Vagina (tissue), 2 donors: ENCODE data around the gene ATF7.

Source experiments
- CTCF ChIP-seq, 3 experiments: fragments of 450-650 bp in 2 of 3; fragments of 200-600 bp in 1 of 3; sonication (generic) in 1 of 3; IDR thresholded peaks; one replicate each; pipeline ENCODE4 v1.5.1; 2017 to 2019; ENCODE audit warnings: antibody characterized with exemption in 3 of 3, mild to moderate bottlenecking in 2 of 3, moderate library complexity in 2 of 3
- POLR2A ChIP-seq, 2 donors: fragments of 450-650 bp; IDR thresholded peaks; one replicate each; pipeline ENCODE4 v1.6.1; 2017; ENCODE audit warnings: antibody characterized with exemption in 2 of 2, mild to moderate bottlenecking in 2 of 2, moderate library complexity in 2 of 2
- POLR2AphosphoS5 ChIP-seq, 2 donors: sonication (generic); formaldehyde crosslinking; IDR thresholded peaks; one replicate each; pipeline ENCODE4 v1.9.0; 2017; ENCODE audit warnings: antibody characterized with exemption in 2 of 2, mild to moderate bottlenecking in 2 of 2, low read depth in 1 of 2; ENCODE audit not compliant: insufficient read depth in 1 of 2

- no peak for TF ChIP-seq CTCF (IDR thresholded peaks at IDR 0.05)
- no peak for TF ChIP-seq POLR2AphosphoS5 (IDR thresholded peaks at IDR 0.05; ENCODE audit: insufficient read depth in 1 of 2, low read depth in 1 of 2)
- no peak for TF ChIP-seq POLR2A (IDR thresholded peaks at IDR 0.05)
These were observed 61.9 kb downstream of the ATF7 start for GRCh38 chr12:53564278-53564677.
